Measurements from ENCODE around the gene STX4. TPM values are rescaled to one million over a fixed set of nuclear protein-coding genes. Genes with fewer than 3 reads are reported as not detected.

STX4 gene
- total RNA-seq, 3 donors from 2014 or later = 44.3 to 59.0 (median 52.2) TPM

- Histone ChIP-seq H3K36me3 (peaks cover 5% of the 10 kb centered on the region), H3K4me1 (peaks cover 0 to 5% of the 10 kb centered on the region in 2 donors), H3K4me3 (no peak overlapping the region), H3K9me3 (no peaks in the 10 kb centered on the region), H3K27me3 (no peaks in the 10 kb centered on the region), H3K27ac (no peak overlapping the region)
- intact Hi-C loops (cut with DNase I; ENCODE audit: low total_unique reads) = loop anchor here (10.0 kb wide), 2 partner anchors 92 to 1732 kb away; partner anchors contain the start of gene ORAI3
- DNase-seq (ENCODE audit: low spot score in 2 of 2) = no peak
- TF ChIP-seq POLR2A (IDR thresholded peaks at IDR 0.05) (no peak), CTCF (IDR thresholded peaks at IDR 0.05) (no peak), POLR2AphosphoS5 (IDR thresholded peaks at IDR 0.05) (no peak)
Measured at GRCh38 chr16:31036691-31037090, 3.3 kb downstream of the STX4 start.

- no peak for DNase-seq (ENCODE audit: low spot score in 2 of 2)
- intact Hi-C loops (cut with DNase I; ENCODE audit: low total_unique reads) = loop anchor here (10.0 kb wide), 2 partner anchors 94 to 1734 kb away; partner anchors contain the start of gene ORAI3
- Histone ChIP-seq H3K4me1 (peaks cover 0 to 5% of the 10 kb centered on the region in 2 donors), H3K27ac (no peak overlapping the region), H3K4me3 (no peak overlapping the region), H3K36me3 (peaks cover 5% of the 10 kb centered on the region), H3K9me3 (no peaks in the 10 kb centered on the region), H3K27me3 (no peaks in the 10 kb centered on the region)
- TF ChIP-seq POLR2AphosphoS5 (IDR thresholded peaks at IDR 0.05) (no peak), CTCF (IDR thresholded peaks at IDR 0.05) (no peak), POLR2A (IDR thresholded peaks at IDR 0.05) (no peak)
Measured at GRCh38 chr16:31038993-31039392, 5.6 kb downstream of the STX4 start.

GRCh38 chr16:31042866-31043265 lies 9.5 kb downstream of the STX4 start:
- Histone ChIP-seq H3K27ac (no peak overlapping the region), H3K36me3 (peaks cover 5% of the 10 kb centered on the region), H3K9me3 (no peaks in the 10 kb centered on the region), H3K4me3 (no peak overlapping the region), H3K27me3 (no peaks in the 10 kb centered on the region), H3K4me1 (no peaks in the 10 kb centered on the region)
- intact Hi-C loops (cut with DNase I; ENCODE audit: low total_unique reads) = no loop called here
- TF ChIP-seq POLR2AphosphoS5 (IDR thresholded peaks at IDR 0.05) (no peak), CTCF (IDR thresholded peaks at IDR 0.05) (no peak), POLR2A (IDR thresholded peaks at IDR 0.05) (no peak)
- DNase-seq (ENCODE audit: low spot score in 2 of 2) = no peak

GRCh38 chr16:31043352-31043751 lies 10.0 kb downstream of the STX4 start:
- no peak for DNase-seq (ENCODE audit: low spot score in 2 of 2)
- no peaks in the 10 kb centered on the region for H3K27me3 ChIP-seq
- no peaks in the 10 kb centered on the region for H3K4me1 ChIP-seq
- no peaks in the 10 kb centered on the region for H3K9me3 ChIP-seq
- H3K4me3 ChIP-seq = no peak overlapping the region
- peaks cover 5% of the 10 kb centered on the region for H3K36me3 ChIP-seq
- intact Hi-C loops (cut with DNase I; ENCODE audit: low total_unique reads) = no loop called here
- TF ChIP-seq POLR2A (IDR thresholded peaks at IDR 0.05) = no peak
- TF ChIP-seq POLR2AphosphoS5 (IDR thresholded peaks at IDR 0.05) = no peak
- no peak for TF ChIP-seq CTCF (IDR thresholded peaks at IDR 0.05)
- H3K27ac ChIP-seq = no peak overlapping the region

GRCh38 chr16:31043898-31044481 lies 10.6 kb downstream of the STX4 start:
- no peaks in the 10 kb centered on the region for H3K4me1 ChIP-seq
- TF ChIP-seq POLR2AphosphoS5 (IDR thresholded peaks at IDR 0.05) = no peak
- TF ChIP-seq CTCF (IDR thresholded peaks at IDR 0.05) = no peak
- TF ChIP-seq POLR2A (IDR thresholded peaks at IDR 0.05) = no peak
- H3K9me3 ChIP-seq = no peaks in the 10 kb centered on the region
- no peak for DNase-seq (ENCODE audit: low spot score in 2 of 2)
- no peak overlapping the region for H3K4me3 ChIP-seq
- intact Hi-C loops (cut with DNase I; ENCODE audit: low total_unique reads) = no loop called here
- H3K27ac ChIP-seq = no peak overlapping the region
- H3K27me3 ChIP-seq = no peaks in the 10 kb centered on the region
- H3K36me3 ChIP-seq = peaks cover 5% of the 10 kb centered on the region

Measured in breast epithelium (tissue), 4 donors.